ENCODE data around the gene OR52E2. TPM values are rescaled to one million over a fixed set of nuclear protein-coding genes. Genes with fewer than 3 reads are reported as not detected.

Gene OR52E2
- total RNA-seq, 1 donor from 2014 or later, result not detected

- H3K4me3 Mint-ChIP-seq, result no peak overlapping the region
- Histone ChIP-seq H3K9ac (no peak overlapping the region), H3K9me3 (ENCODE audit: low read depth) (no peaks in the 10 kb centered on the region), H3K27ac (no peak overlapping the region), H3K36me3 (no peaks in the 10 kb centered on the region), H4K20me1 (ENCODE audit: low read depth) (no peaks in the 10 kb centered on the region), H3K79me2 (ENCODE audit: low read depth) (no peaks in the 10 kb centered on the region), H3K4me2 (no peak overlapping the region), H2AFZ (replicated peaks) (no peak overlapping the region), H3K27me3 (no peaks in the 10 kb centered on the region), H3F3A (ENCODE audit: low read depth) (no peaks in the 10 kb centered on the region), H3K4me1 (no peaks in the 10 kb centered on the region), H3K4me3 (no peak overlapping the region)
- no peaks in the 10 kb centered on the region for H3K4me1 Mint-ChIP-seq
- peaks cover 4% of the 10 kb centered on the region for H3K27me3 Mint-ChIP-seq (ENCODE audit: insufficient read depth, low read depth)
- no peak for DNase-seq (ENCODE audit: low spot score)
- H3K36me3 Mint-ChIP-seq, result no peaks in the 10 kb centered on the region
- no peaks in the 10 kb centered on the region for H3K9me3 Mint-ChIP-seq
- H3K27ac Mint-ChIP-seq, result no peak overlapping the region
- TF ChIP-seq EZH2phosphoT487 (IDR thresholded peaks at IDR 0.05), result no peak
- TF ChIP-seq CTCF (IDR thresholded peaks at IDR 0.05), result no peak
- no peak for TF ChIP-seq EZH2 (IDR thresholded peaks at IDR 0.05)
These were observed 46.4 kb downstream of the OR52E2 start for GRCh38 chr11:5013012-5013411.

- Histone ChIP-seq H3K4me1 (no peaks in the 10 kb centered on the region), H3K4me2 (no peak overlapping the region), H3F3A (ENCODE audit: low read depth) (no peaks in the 10 kb centered on the region), H3K79me2 (ENCODE audit: low read depth) (no peaks in the 10 kb centered on the region), H3K4me3 (no peak overlapping the region), H3K36me3 (no peaks in the 10 kb centered on the region), H3K9me3 (ENCODE audit: low read depth) (no peaks in the 10 kb centered on the region), H2AFZ (replicated peaks) (no peak overlapping the region), H3K9ac (no peak overlapping the region), H3K27ac (no peak overlapping the region), H3K27me3 (no peaks in the 10 kb centered on the region), H4K20me1 (ENCODE audit: low read depth) (no peaks in the 10 kb centered on the region)
- H3K9me3 Mint-ChIP-seq, result no peaks in the 10 kb centered on the region
- no peak overlapping the region for H3K4me3 Mint-ChIP-seq
- no peak overlapping the region for H3K27ac Mint-ChIP-seq
- no peaks in the 10 kb centered on the region for H3K4me1 Mint-ChIP-seq
- peaks cover 7% of the 10 kb centered on the region for H3K27me3 Mint-ChIP-seq (ENCODE audit: insufficient read depth, low read depth)
- DNase-seq (ENCODE audit: low spot score), result no peak
- TF ChIP-seq EZH2phosphoT487 (IDR thresholded peaks at IDR 0.05) (no peak), EZH2 (IDR thresholded peaks at IDR 0.05) (no peak), CTCF (IDR thresholded peaks at IDR 0.05) (no peak)
- H3K36me3 Mint-ChIP-seq, result no peaks in the 10 kb centered on the region
These were observed 48.2 kb downstream of the OR52E2 start for GRCh38 chr11:5011254-5011653.

Other genes starting within 250 kb of the OR52E2 start
- not detected in 2 replicates for gene OR51F2, start 238.3 kb downstream of the OR52E2 start, total RNA-seq (ENCODE audit: low replicate concordance)
- not detected in 2 replicates for gene OR51S1, start 210.4 kb downstream of the OR52E2 start, total RNA-seq (ENCODE audit: low replicate concordance)
- gene OR51T1, start 177.7 kb downstream of the OR52E2 start, total RNA-seq (ENCODE audit: low replicate concordance), result not detected in 2 replicates
- not detected in 2 replicates for gene OR51A7, start 155.8 kb downstream of the OR52E2 start, total RNA-seq (ENCODE audit: low replicate concordance)
- gene OR51G2, start 140.3 kb downstream of the OR52E2 start, total RNA-seq (ENCODE audit: low replicate concordance), result not detected in 2 replicates
- gene OR51G1, start 135.3 kb downstream of the OR52E2 start, total RNA-seq (ENCODE audit: low replicate concordance), result not detected in 2 replicates
- not detected in 2 replicates for gene OR51A4, start 112.0 kb downstream of the OR52E2 start, total RNA-seq (ENCODE audit: low replicate concordance)
- gene OR51A2, start 103.9 kb downstream of the OR52E2 start, total RNA-seq (ENCODE audit: low replicate concordance), result not detected in 2 replicates
- not detected in 2 replicates for gene OR51L1, start 64.8 kb downstream of the OR52E2 start, total RNA-seq (ENCODE audit: low replicate concordance)
- gene OR52J3, start 13.1 kb downstream of the OR52E2 start, total RNA-seq (ENCODE audit: low replicate concordance), result not detected in 2 replicates
- gene OR52E1, start 9.9 kb upstream of the OR52E2 start, total RNA-seq (ENCODE audit: low replicate concordance), result not detected in 2 replicates
- gene OR52A5, start 78.7 kb upstream of the OR52E2 start, total RNA-seq (ENCODE audit: low replicate concordance), result not detected in 2 replicates
- not detected in 2 replicates for gene OR52A1, start 95.1 kb upstream of the OR52E2 start, total RNA-seq (ENCODE audit: low replicate concordance)
- gene OR51V1, start 141.1 kb upstream of the OR52E2 start, total RNA-seq (ENCODE audit: low replicate concordance), result not detected in 2 replicates
- gene HBB, start 167.4 kb upstream of the OR52E2 start, total RNA-seq (ENCODE audit: low replicate concordance), result not detected in 2 replicates
- gene HBD, start 174.9 kb upstream of the OR52E2 start, total RNA-seq (ENCODE audit: low replicate concordance), result not detected in 2 replicates
- not detected in 2 replicates for gene HBG1, start 190.2 kb upstream of the OR52E2 start, total RNA-seq (ENCODE audit: low replicate concordance)
- gene HBG2, start 195.2 kb upstream of the OR52E2 start, total RNA-seq (ENCODE audit: low replicate concordance), result not detected in 2 replicates
- gene HBE1, start 210.3 kb upstream of the OR52E2 start, total RNA-seq (ENCODE audit: low replicate concordance), result not detected in 2 replicates
- gene OR51B4, start 242.3 kb upstream of the OR52E2 start, total RNA-seq (ENCODE audit: low replicate concordance), result 0.22 TPM in 1 of 2 replicates, not detected in the other